Measurements from ENCODE around the gene PDCD4. TPM values are rescaled to one million over a fixed set of nuclear protein-coding genes. Genes with fewer than 3 reads are reported as not detected.

PDCD4 gene
- total and polyA plus RNA-seq, 2 of the 4 experiments (the other 2 are of a cell fraction): 10.9 to 49.7 TPM

DNA sequence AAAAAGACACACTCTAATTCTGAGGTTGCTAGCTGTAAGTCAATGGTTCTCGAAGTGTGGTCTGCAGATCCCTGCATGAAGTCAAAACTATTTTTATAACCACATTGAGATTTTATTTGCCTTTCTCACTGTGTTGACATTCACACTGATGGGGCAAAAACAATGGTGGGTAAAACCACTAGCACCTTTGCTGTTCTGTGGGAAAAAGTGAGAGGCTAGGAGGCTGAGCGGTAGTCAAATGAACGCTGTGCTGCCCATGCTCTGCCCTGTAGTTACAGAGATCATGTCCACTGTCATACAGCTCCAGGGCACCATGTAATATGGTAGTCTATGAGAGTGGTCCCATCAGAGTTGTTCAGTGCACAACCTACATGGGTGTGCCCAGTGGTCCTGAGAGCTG lies 21.6 kb upstream of the PDCD4 start:
- H3K79me1 ChIP-seq (ENCODE audit: low read depth in 1 of 2, low read length in 2 of 2): no peaks in the 10 kb centered on the region
- H2BK15ac ChIP-seq (ENCODE audit: low read depth, low read length): no peak overlapping the region
- H3K4me1 ChIP-seq (ENCODE audit: control insufficient read depth, insufficient read depth, low read length): no peaks in the 10 kb centered on the region
- H3K23ac ChIP-seq (ENCODE audit: low read depth, low read length): no peak overlapping the region
- no TSS peak for BruUV-seq (replicated peaks)
- H3K27ac ChIP-seq (ENCODE audit: insufficient read depth, low read length): no peak overlapping the region
- H4K8ac ChIP-seq (ENCODE audit: low read depth in 2 of 2, low read length in 2 of 2): no peak overlapping the region
- H3K9me1 ChIP-seq (ENCODE audit: insufficient read depth, low read length): no peaks in the 10 kb centered on the region
- H3K4me2 ChIP-seq (ENCODE audit: low read depth, low read length): no peak overlapping the region
- no peak overlapping the region for H3K4ac ChIP-seq (ENCODE audit: low read depth, low read length)
- ChIA-PET POLR2A (ENCODE audit: unreplicated experiment) (no interaction called here), CTCF (interaction anchor here (1.6 kb wide), 1 partner anchor 20 kb away, joined by 4 read pairs; no protein-coding TSS in a partner anchor)
- H3K14ac ChIP-seq (replicated peaks; ENCODE audit: low read depth, low read length): no peak overlapping the region
- H2BK20ac ChIP-seq (ENCODE audit: low read depth, low read length): no peak overlapping the region
- intact Hi-C loops (cut with micrococcal nuclease): no loop called here
- in situ Hi-C loops (cut with MboI; ENCODE audit: low sequenced_read_pairs): no loop called here
- DNase-seq (no peak), ATAC-seq (ENCODE audit: low read depth) (no peak)
- no peak overlapping the region for H3K9ac ChIP-seq (ENCODE audit: low read depth, low read length)
- no peaks in the 10 kb centered on the region for H3K36me3 ChIP-seq (ENCODE audit: control insufficient read depth, insufficient read depth, low read length)
- 100% methylated on average over 1 of the region's 3 CpGs; no CpG with 5 or more reads in 1 of the 2 experiments for WGBS, 2 experiments (ENCODE audit: extremely low coverage in 2 of 2, insufficient read length in 1 of 2)
- H2BK5ac ChIP-seq (ENCODE audit: low read depth, low read length, poor library complexity, severe bottlenecking): no peak overlapping the region
- no peak overlapping the region for H4K91ac ChIP-seq (ENCODE audit: insufficient read depth, low read depth, low read length)
- no peak overlapping the region for H2AK9ac ChIP-seq (replicated peaks; ENCODE audit: low read depth, low read length, poor library complexity)
- H2AFZ ChIP-seq (replicated peaks; ENCODE audit: low read length, poor library complexity): no peak overlapping the region
- no peak overlapping the region for H4K5ac ChIP-seq (ENCODE audit: low read depth, low read length)
- no peak overlapping the region for H3K4me3 ChIP-seq (ENCODE audit: insufficient read depth, low read depth, low read length)
- no peak overlapping the region for H2BK120ac ChIP-seq (ENCODE audit: low read depth, low read length)
- no peak overlapping the region for H3K18ac ChIP-seq (ENCODE audit: low read depth, low read length)
- H4K20me1 ChIP-seq (ENCODE audit: insufficient read depth, low read length): no peaks in the 10 kb centered on the region
- H3K56ac ChIP-seq (ENCODE audit: extremely low read depth, insufficient read depth, low read length): no peak overlapping the region
- TF ChIP-seq FOS (IDR thresholded peaks at IDR 0.05; ENCODE audit: low read depth, low read length) (no peak), SMC3 (IDR thresholded peaks at IDR 0.05; ENCODE audit: low read depth, low read length) (no peak), BHLHE40 (IDR thresholded peaks at IDR 0.05; ENCODE audit: low read depth, low read length) (no peak), RFX5 (IDR thresholded peaks at IDR 0.05; ENCODE audit: low read depth, low read length) (no peak), CEBPB (IDR thresholded peaks at IDR 0.05; ENCODE audit: low read depth, low read length) (no peak)
- TF ChIP-seq, protein P1, sequence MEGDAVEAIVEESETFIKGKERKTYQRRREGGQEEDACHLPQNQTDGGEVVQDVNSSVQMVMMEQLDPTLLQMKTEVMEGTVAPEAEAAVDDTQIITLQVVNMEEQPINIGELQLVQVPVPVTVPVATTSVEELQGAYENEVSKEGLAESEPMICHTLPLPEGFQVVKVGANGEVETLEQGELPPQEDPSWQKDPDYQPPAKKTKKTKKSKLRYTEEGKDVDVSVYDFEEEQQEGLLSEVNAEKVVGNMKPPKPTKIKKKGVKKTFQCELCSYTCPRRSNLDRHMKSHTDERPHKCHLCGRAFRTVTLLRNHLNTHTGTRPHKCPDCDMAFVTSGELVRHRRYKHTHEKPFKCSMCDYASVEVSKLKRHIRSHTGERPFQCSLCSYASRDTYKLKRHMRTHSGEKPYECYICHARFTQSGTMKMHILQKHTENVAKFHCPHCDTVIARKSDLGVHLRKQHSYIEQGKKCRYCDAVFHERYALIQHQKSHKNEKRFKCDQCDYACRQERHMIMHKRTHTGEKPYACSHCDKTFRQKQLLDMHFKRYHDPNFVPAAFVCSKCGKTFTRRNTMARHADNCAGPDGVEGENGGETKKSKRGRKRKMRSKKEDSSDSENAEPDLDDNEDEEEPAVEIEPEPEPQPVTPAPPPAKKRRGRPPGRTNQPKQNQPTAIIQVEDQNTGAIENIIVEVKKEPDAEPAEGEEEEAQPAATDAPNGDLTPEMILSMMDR (conservative IDR thresholded peaks at IDR 0.05; ENCODE audit: low read depth, low read length): no peak
- TF ChIP-seq, protein P2, sequence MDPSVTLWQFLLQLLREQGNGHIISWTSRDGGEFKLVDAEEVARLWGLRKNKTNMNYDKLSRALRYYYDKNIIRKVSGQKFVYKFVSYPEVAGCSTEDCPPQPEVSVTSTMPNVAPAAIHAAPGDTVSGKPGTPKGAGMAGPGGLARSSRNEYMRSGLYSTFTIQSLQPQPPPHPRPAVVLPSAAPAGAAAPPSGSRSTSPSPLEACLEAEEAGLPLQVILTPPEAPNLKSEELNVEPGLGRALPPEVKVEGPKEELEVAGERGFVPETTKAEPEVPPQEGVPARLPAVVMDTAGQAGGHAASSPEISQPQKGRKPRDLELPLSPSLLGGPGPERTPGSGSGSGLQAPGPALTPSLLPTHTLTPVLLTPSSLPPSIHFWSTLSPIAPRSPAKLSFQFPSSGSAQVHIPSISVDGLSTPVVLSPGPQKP (IDR thresholded peaks at IDR 0.05; ENCODE audit: borderline replicate concordance, low read depth, low read length): no peak
- H3K27me3 ChIP-seq (ENCODE audit: control insufficient read depth, insufficient read depth, low read length): peaks cover 32% of the 10 kb centered on the region
- dilution Hi-C loops (cut with HindIII; ENCODE audit: low sequenced_read_pairs, unreplicated experiment): no loop called here
- H2AK5ac ChIP-seq (ENCODE audit: low read depth, low read length): no peak overlapping the region
- no peaks in the 10 kb centered on the region for H3K9me3 ChIP-seq (ENCODE audit: control insufficient read depth, insufficient read depth, low read length)

Measured in IMR-90 (cell line).